ENCODE data around the gene LCE3B.

Gene LCE3B

DNA sequence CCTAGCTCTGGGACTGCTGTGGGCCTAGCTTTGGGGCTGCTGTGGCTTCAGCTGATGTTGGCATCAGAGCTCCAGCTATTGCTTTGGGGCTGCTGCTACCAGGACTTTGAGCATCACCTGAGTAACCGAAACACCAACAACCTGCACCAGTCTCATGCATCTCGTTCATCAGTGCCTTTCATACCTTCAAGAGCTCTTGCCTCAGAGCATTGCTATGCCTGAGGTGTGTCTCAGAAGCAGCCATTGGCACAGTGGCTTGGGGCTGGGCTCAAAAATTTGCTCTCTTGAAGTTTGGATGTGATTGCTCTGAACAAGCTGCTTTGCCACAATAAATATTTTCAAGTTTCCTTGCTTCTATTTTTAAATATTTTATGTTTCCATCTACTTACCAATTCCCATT lies 42.8 kb downstream of the LCE3B start:
- TF ChIP-seq, protein P1, sequence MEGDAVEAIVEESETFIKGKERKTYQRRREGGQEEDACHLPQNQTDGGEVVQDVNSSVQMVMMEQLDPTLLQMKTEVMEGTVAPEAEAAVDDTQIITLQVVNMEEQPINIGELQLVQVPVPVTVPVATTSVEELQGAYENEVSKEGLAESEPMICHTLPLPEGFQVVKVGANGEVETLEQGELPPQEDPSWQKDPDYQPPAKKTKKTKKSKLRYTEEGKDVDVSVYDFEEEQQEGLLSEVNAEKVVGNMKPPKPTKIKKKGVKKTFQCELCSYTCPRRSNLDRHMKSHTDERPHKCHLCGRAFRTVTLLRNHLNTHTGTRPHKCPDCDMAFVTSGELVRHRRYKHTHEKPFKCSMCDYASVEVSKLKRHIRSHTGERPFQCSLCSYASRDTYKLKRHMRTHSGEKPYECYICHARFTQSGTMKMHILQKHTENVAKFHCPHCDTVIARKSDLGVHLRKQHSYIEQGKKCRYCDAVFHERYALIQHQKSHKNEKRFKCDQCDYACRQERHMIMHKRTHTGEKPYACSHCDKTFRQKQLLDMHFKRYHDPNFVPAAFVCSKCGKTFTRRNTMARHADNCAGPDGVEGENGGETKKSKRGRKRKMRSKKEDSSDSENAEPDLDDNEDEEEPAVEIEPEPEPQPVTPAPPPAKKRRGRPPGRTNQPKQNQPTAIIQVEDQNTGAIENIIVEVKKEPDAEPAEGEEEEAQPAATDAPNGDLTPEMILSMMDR (conservative IDR thresholded peaks at IDR 0.05), result no peak
- TF ChIP-seq ZFX (IDR thresholded peaks at IDR 0.05), result no peak
- no peak overlapping the region for H3K27ac ChIP-seq

DNA sequence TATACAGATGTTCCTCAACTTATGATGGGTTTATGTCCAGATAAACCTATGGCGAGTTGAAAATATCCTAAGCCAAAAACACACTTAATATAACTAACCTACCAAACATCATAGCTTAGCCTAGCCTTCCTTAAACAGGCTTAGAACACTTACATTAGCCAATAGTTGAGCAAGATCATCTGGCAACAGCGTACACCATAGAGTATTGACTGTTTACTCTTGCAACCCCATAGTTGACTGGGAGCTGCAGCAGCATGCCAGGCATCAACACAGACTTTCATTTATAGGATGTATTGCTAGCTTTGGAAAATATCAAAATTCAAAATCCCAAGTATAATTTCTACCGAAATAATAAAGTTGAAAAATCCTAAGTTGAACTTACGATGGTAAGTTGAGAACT lies 44.1 kb downstream of the LCE3B start:
- H3K27ac ChIP-seq, result no peak overlapping the region
- TF ChIP-seq, protein P1 (conservative IDR thresholded peaks at IDR 0.05), result no peak
- no peak for TF ChIP-seq ZFX (IDR thresholded peaks at IDR 0.05)

DNA sequence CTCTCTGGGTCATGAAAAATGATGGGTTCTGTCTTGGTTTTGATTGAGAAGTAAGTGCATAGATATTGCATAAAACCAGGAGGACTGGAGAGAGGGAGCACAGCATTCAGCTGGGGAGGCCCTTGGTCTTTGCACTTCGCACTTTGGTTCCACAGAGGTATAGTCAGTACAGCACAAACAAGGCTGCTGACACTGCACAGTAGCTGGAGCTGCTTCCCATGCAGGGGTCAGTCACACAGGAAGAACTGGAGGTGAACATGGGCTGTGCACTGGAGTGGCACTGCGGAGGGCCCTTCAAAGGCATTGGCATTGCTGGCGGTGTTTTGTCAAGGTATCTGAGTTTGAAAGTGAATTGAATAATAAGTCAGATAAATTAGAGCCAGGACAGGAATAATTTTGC lies 45.0 kb downstream of the LCE3B start:
- no peak overlapping the region for H3K27ac ChIP-seq
- no peak for TF ChIP-seq ZFX (IDR thresholded peaks at IDR 0.05)
- TF ChIP-seq, protein P1 (conservative IDR thresholded peaks at IDR 0.05), result no peak

DNA sequence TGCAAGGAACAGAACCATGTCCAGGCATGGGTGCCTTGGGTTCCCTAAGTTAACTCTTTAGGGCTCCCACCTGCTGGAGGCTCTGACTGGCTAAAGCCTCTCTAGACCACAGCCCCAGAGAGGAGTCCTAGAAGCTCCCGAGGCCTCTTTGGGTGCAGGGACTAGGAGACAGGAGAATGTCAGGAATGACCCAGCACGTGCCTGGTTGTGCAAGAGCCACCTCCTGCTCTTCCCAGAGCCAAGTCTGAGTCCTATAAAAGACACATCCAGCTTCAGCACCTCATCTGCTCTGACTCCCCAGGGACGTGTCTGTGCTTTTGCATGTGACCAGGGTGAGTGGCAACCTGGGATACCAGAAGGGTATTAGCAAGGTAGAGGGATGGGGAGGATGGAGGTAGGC lies 49.5 kb downstream of the LCE3B start, which contains the start of gene LCE2D:
LCE2D (plus strand) TSS at position 283 of the 400 bp plus-strand sequence. CDS start 726 bp downstream, outside the sequence.
- no peak within 1 kb of the TSS for H3K27ac ChIP-seq
- TF ChIP-seq, protein P1 (conservative IDR thresholded peaks at IDR 0.05), result no peak
- no peak for TF ChIP-seq ZFX (IDR thresholded peaks at IDR 0.05)
